HG02571 (cell line): ENCODE results near the gene LAMC3.

Experiments used
- ATAC-seq: cut with Tn5 transposase; IDR thresholded peaks from one replicate; pipeline ENCODE4 v1.9.1; 2021; ENCODE audit warnings: mild to moderate bottlenecking, moderate library complexity; ENCODE audit not compliant: unreplicated experiment

The LAMC3 gene

GRCh38 chr9:131010482-131011273, 1.7 kb downstream of the LAMC3 start:
- ATAC-seq: no peak

- ATAC-seq: no peak
Observed at GRCh38 chr9:131011274-131012022, 2.5 kb downstream of the LAMC3 start.

- ATAC-seq: no peak
Observed at GRCh38 chr9:131012023-131012334, 3.0 kb downstream of the LAMC3 start.

- ATAC-seq: no peak
Observed at GRCh38 chr9:131012396-131012917, 3.5 kb downstream of the LAMC3 start.

GRCh38 chr9:131013015-131013755, 4.2 kb downstream of the LAMC3 start:
- no peak for ATAC-seq

GRCh38 chr9:131013771-131014676, 5.0 kb downstream of the LAMC3 start:
- ATAC-seq: no peak

- ATAC-seq: no peak
Observed at GRCh38 chr9:131015112-131015511, 6.1 kb downstream of the LAMC3 start.

- ATAC-seq: no peak
Observed at GRCh38 chr9:131015876-131016397, 7.0 kb downstream of the LAMC3 start.

GRCh38 chr9:131017067-131017466, 8.1 kb downstream of the LAMC3 start:
- ATAC-seq: no peak

- ATAC-seq: no peak
Observed at GRCh38 chr9:131018621-131019020, 9.6 kb downstream of the LAMC3 start.

- ATAC-seq: no peak
Observed at GRCh38 chr9:131019388-131020239, 10.6 kb downstream of the LAMC3 start.

GRCh38 chr9:131020388-131020787, 11.4 kb downstream of the LAMC3 start:
- ATAC-seq: no peak

GRCh38 chr9:131020862-131021261, 11.9 kb downstream of the LAMC3 start:
- no peak for ATAC-seq

GRCh38 chr9:131021785-131022184, 12.8 kb downstream of the LAMC3 start:
- ATAC-seq: no peak

GRCh38 chr9:131024978-131025868, 16.2 kb downstream of the LAMC3 start:
- no peak for ATAC-seq

- ATAC-seq: no peak
Observed at GRCh38 chr9:131025953-131026858, 17.2 kb downstream of the LAMC3 start.
